ENCODE data around the gene RBP5. TPM values are rescaled to one million over a fixed set of nuclear protein-coding genes. Genes with fewer than 3 reads are reported as not detected.

Gene RBP5
- total and polyA plus RNA-seq, 2 donors (not counting 1 experiment from before 2014, with no cell fraction given), result 1.1 TPM; not detected in 1

- H3K4me1 ChIP-seq (ENCODE audit: control insufficient read depth in 2 of 2, insufficient read depth in 2 of 2, low read length in 2 of 2), result peaks cover 0 to 12% of the 10 kb centered on the region in 2 donors
- H3K27me3 Mint-ChIP-seq, result peaks cover 4% of the 10 kb centered on the region
- peaks cover 0 to 3% (median 0%) of the 10 kb centered on the region in 4 experiments for H3K27me3 ChIP-seq (replicated peaks in 1 of 4; ENCODE audit: control extremely low read depth in 1 of 4, control insufficient read depth in 3 of 4, insufficient read depth in 4 of 4, low read length in 3 of 4)
- peak within 1 kb of the TSS; percentile 15 to 61 (median 50) for H3K4me3 ChIP-seq (ENCODE audit: control extremely low read depth in 1 of 5, extremely low read depth in 1 of 5, insufficient read depth in 1 of 5, low read depth in 2 of 5, low read length in 4 of 5)
- peak within 1 kb of the TSS; percentile 79 for H2AFZ ChIP-seq (ENCODE audit: insufficient read depth, low read depth, low read length, poor library complexity, severe bottlenecking)
- no peaks in the 10 kb centered on the region for H3K36me3 ChIP-seq (replicated peaks in 1 of 2; ENCODE audit: control extremely low read depth in 1 of 2, control insufficient read depth in 1 of 2, extremely low read depth in 1 of 2, insufficient read depth in 2 of 2, low read length in 1 of 2)
- no peaks in the 10 kb centered on the region for H3K79me2 ChIP-seq (ENCODE audit: control insufficient read depth, insufficient read depth, low read length)
- DNase-seq (peak; percentile 74), ATAC-seq (ENCODE audit: low read depth) (peak; percentile 78)
- WGBS (ENCODE audit: insufficient coverage), result 29% methylated on average over 8 of the region's 16 CpGs
- no peaks in the 10 kb centered on the region for H3K9me3 ChIP-seq (ENCODE audit: control extremely low read depth in 1 of 3, control insufficient read depth in 2 of 3, insufficient read depth in 1 of 3, low read length in 2 of 3)
- H3K4me1 Mint-ChIP-seq, result peaks cover 9% of the 10 kb centered on the region
- intact Hi-C loops (cut with micrococcal nuclease), result loop anchor here (1.0 to 5.0 kb wide), 4 partner anchors 16 to 223 kb away; partner anchors contain the start of genes LPCAT3 and SPSB2
- no peaks in the 10 kb centered on the region for H4K20me1 ChIP-seq (ENCODE audit: control insufficient read depth, insufficient read depth, low read length, poor library complexity, severe bottlenecking)
- H3K27ac ChIP-seq (ENCODE audit: low read length in 2 of 2), result no peak within 1 kb of the TSS
- POLR2A ChIA-PET, result no interaction called here
- TF ChIP-seq CTCF (IDR thresholded peaks at IDR 0.05), result peak; percentile 88
- no peak for TF ChIP-seq EZH2 (IDR thresholded peaks at IDR 0.05; ENCODE audit: borderline replicate concordance, insufficient read depth, low read depth, low read length, poor library complexity, severe bottlenecking)
- H3K9me3 Mint-ChIP-seq (ENCODE audit: insufficient read depth), result no peaks in the 10 kb centered on the region
- H3K27ac Mint-ChIP-seq, result no peak within 1 kb of the TSS
- H3K4me2 ChIP-seq (replicated peaks; ENCODE audit: low read depth, low read length, poor library complexity, severe bottlenecking), result peak within 1 kb of the TSS; percentile 70
- peak within 1 kb of the TSS; percentile 90 for H3K4me3 Mint-ChIP-seq
- H3K9ac ChIP-seq (ENCODE audit: low read length), result peak within 1 kb of the TSS; percentile 62
- CTCF ChIA-PET, result interaction anchor here (0.8 to 2.7 kb wide), 10 partner anchors 15 to 224 kb away, joined by 3 to 12 read pairs (median 4); partner anchors contain the start of genes LPCAT3 and SPSB2
These were observed 36.3 kb downstream of the RBP5 start, which contains the start of gene C1R for GRCh38 chr12:7092229-7092985. Gene C1R (minus strand): TSS chr12:7092445. CDS start chr12:7092388, 57 bp downstream.
